GM19397 (cell line): ENCODE results near the gene BPIFA1.

Experiments
- ATAC-seq: cut with Tn5 transposase; IDR thresholded peaks from one replicate; pipeline ENCODE4 v1.9.1; 2021; ENCODE audit warnings: mild to moderate bottlenecking, moderate library complexity; ENCODE audit not compliant: unreplicated experiment

Gene BPIFA1

DNA sequence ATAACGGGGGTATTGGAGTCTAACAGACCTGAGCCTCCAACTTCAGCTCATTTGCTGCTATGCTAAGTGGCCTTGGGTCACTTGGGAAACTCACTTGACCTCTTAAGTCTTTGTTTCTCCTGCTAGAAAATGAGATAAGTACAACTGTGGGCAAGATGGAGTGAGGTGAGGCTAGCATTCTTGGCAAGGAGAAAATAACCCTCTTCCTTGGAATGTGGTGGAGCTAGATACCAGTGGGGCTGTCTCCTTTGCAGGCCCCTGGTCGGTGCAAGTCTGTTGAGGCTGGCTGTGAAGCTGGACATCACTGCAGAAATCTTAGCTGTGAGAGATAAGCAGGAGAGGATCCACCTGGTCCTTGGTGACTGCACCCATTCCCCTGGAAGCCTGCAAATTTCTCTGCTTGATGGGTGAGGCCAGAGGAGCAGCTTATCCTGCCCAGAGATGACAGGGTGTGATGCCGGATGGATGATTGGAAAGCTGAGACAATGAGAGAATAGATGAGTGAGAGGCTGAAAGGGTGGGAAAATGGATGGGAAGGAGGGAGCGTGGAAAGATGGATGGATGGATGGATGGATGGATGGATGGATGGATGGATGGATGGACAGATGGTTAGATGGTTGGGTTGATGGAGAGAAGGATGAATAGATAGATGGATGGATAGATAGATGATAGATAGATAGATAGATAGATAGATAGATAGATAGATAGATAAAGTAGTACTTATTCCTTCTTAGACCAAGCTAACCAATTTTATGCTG, 4.4 kb downstream of the BPIFA1 start:
- ATAC-seq, result no peak

DNA sequence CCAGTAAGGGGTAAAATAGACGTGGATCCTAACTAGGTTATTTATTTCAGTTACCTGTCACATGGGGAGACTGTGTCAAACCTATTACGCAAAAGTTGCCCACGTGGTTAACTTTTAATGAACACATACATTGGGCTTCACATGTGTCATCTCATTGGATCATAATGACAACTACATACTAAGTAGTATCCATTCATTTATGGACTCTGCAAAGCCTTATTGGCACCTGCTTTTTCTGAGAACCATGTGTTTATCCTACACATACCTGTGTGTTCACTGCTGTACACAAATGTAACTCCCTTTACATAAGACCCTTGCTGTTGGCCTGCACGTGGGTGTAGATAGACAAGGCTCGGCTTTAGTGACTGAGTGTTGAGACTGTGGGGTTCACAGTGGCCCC, 5.1 kb downstream of the BPIFA1 start:
- ATAC-seq, result no peak

DNA sequence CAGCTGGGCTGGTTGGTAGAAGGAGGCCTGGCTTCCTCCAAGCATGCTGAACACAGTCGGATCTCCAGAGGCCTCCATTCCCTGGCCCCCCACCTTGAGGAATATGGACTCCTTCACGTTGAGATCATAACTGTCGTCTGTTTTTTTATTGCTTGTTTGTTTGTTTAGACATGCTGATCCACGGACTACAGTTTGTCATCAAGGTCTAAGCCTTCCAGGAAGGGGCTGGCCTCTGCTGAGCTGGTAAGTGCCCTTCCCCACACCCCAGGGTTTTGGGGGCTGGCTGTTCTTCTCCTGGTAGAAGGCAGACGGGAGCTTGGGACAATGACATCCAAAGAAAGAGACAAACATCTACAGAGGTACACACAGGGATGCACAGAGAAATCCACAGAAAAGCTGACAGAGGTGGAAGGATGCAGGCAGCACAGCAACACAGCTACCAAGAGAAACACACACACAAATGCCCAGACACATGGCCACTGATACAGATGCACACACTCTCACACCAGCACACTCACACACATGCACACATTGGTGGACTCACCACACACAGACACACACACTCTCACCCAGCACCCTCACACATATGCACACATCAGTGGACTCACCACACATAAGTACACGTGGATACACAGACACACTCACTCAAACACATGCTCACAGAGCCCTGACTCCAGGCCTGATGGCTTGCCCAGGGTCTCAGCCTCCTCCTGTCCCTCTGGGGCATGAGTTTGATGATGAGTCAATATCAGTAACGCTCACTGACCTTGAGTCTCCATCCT, 6.7 kb downstream of the BPIFA1 start:
- ATAC-seq, result no peak

DNA sequence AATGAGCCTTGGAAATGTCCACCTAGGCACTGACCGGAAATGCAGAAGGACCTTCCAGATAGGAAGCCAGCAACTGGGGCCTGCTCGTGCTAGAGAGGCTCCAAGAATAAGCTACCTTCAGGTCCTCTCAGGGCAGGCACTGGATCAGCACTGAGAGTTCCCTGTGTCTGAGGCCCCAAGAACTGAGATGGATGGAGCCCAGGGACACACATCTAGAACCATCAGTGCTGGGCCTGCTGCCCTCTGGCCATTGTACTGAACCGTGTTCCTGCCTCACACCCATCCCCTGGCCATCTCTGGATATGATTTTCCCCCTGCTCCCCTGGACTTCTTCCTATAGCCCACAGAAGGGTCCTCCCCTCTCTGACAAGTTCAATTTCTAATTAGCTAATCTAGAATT, 10.3 kb downstream of the BPIFA1 start:
- ATAC-seq, result no peak

DNA sequence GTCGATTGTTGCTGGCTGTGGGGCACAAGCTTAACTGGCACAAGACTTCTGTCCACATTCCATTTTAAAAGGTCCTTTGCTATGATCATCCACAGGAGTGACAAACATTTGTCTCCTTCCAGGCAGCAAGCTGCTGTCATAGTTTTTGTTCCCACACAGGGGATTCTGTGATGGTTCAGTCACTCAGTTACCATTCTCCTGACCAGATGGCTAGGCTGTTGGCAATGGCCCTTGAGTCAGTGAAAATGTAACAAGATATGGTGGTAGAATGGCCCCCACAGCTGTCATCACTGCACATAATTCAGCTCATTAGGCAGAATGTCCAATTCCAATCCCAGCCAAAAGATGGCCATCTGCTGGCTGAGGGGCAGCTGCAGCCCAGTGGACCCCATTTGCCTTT, 13.7 kb downstream of the BPIFA1 start:
- no peak for ATAC-seq

DNA sequence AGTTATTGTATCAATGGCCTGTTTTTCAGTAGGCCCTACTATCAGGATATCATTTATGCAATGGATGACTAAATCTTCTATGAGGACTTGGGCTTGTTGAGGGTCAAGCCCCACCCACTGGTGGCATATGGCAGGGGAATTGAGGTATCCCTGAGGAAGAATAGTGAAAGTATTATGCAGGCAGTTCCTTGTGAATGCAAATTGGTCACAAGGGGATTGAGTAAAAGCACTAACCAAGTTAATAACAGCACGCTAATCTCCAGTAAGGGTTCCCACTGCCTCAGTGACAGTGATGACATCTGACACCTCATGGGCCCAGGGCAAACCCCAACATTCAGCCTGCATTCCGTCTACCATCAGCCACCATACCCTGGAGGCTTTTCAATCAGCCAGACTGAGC, 14.9 kb downstream of the BPIFA1 start:
- ATAC-seq, result no peak

DNA sequence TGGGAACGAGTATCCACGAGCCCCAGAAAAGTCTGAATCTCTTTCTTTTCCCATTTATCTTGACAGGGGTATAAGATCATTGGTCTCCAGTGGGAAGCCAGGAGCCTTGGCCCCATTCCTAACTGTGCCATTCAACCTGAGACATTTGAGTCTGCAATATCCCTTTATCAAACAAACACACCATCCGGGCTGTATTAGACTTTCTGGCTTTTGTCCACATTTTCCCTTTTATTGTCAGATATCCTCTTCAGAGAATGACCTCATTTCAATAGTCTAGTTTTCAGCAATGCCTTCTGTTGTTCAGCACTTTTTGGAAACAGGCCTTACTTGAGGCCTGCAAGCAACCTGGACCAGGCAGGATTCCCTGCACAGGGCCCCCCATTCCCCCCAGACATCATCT, 15.7 kb downstream of the BPIFA1 start:
- no peak for ATAC-seq

DNA sequence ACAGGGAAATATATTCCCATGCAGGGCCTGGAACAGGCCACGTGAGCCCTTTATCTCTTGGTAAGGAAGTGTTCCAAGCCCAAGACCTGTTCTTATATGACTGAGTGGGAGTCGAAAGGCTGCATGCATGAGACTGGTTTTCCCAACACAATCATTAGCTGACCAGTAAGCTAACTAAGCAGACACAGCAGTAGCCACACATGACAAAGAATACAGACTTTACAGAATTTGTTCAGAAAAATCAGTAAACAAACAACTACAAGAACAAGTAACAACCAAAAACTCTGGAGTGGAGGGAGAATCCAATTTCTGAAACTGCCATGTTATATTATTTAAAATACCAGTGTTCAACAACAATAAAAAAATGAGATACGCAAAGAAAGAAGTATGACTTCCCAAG, 16.7 kb downstream of the BPIFA1 start:
- ATAC-seq, result no peak

DNA sequence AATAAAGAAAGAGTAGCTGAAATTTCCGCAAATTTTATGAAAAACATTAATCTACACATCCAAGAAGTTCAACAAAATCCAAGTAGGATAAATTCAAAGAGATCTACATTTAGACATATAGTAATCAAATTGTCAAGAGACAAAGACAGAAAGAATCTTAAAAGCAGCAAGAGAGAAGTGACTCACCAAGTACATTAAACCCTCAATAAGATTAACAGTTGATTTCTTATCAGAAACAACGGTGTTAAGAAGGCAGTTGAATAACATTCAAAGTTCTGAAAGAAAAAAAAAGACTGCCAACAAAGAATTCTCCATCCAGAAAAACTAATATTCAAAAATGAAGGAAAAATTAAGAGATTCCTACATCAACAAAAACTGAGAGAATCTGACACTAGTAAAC, 19.2 kb downstream of the BPIFA1 start:
- ATAC-seq, result no peak

DNA sequence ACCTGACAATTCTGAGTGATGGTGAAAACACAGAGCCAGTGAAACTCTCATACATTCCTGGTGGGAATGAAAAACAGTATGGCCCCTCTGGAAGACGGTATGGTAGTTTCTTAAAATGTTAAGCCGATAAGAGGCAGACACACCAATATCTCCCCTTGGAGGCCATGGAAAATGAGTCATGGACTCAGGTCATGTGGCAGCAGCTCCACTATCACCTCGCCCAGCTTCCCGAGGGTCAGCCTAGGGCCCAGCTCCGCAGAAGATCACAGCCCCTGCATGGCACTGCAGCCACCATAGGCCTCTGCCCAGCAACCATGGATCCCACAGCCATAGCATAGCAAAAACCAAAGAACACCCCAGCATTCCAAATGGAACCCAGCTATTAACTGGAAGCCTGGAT, 21.4 kb downstream of the BPIFA1 start:
- ATAC-seq, result no peak

DNA sequence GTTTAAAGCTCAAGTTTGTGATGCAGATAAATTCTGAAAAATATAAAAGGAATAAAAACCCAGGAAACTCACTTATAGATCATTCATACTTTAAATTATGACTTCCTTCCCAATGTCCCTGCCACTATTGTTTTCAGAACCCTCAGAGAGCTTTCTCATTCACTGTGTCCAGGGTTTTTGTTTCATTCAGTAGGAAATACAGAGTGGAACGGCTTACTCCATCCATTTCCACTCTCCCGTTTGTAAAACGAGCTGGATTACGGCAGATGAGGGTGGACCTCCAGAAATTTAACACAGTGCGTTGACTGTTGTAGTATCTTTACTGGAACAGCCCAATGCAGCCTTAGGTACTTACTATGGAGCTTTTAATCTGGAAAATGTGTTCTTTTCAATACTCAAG, 23.6 kb downstream of the BPIFA1 start:
- ATAC-seq, result no peak

DNA sequence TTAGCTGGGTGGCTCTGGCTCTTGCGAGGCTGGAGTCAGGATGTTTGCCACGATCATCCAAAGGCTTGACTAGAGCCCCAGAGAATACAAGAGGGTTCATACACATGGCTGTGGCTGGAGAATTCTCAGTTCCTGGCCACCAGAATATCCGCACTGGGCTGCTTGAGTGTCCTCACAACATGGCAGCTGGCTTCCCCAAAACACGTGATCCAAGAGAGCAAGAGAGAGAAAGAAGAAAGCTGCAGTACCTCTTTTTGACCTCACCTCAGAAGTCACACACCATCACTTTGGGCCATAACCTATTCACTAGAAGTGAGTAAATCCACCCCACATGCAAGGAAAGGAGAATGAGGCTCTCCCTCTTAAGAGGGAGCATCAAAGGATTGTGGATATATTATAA, 25.7 kb downstream of the BPIFA1 start:
- no peak for ATAC-seq

DNA sequence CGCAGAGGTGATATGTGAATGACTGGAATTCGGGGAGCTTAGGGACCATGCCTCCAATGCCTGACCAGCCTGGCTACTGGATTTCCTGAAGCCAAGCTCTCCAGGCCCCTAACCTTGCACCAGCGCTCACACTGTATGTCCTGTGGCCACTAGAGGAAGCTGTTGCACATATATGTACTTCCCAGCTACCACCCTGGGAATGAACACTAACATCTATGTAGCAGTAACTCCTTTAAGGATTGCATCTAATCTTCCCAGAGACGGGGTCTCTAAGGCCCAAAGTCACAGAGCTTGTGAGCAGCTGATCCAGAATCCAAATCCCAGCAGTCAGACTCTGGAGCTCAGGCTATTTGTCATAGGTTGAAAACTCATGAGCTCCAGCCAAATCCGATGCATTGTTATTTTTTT, 26.9 kb downstream of the BPIFA1 start:
- ATAC-seq, result no peak

DNA sequence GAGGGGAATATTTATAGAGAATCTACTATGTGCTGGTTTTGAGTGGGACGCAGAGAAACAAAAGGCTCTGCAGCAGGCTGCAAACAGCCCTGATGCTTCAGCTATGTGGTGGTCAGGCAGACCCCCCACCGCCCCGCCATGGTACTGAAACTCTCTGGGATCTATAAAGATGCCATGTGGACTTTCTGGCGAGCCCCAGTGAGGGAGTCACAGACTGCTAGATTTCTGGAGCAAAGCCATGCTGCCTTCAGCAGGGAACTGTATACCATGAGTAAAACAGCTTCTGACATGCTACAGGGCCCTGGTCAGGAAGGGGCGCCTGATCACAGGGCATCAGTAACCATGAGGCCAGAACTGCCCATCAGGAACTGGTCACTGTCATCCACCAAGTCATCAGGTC, 28.0 kb downstream of the BPIFA1 start:
- no peak for ATAC-seq

DNA sequence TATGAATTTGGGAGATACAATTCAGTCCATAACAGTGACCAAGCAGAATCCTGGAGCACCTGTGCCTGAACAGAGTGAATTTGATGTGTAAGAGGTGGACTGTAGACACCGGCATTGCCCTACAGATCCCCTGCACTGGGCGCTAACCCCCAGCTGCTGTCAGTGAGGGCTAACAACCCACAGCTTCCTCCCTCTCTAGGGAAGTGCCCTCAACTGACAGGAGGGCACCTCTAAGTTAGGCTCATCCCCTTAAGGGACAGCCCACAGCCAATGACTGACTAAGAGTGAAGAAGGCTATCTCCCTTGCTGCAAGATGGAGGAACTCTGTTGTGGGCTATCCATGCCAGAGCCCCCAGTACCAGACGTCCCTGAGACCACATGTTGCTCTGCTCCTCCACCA, 31.9 kb downstream of the BPIFA1 start:
- no peak for ATAC-seq

DNA sequence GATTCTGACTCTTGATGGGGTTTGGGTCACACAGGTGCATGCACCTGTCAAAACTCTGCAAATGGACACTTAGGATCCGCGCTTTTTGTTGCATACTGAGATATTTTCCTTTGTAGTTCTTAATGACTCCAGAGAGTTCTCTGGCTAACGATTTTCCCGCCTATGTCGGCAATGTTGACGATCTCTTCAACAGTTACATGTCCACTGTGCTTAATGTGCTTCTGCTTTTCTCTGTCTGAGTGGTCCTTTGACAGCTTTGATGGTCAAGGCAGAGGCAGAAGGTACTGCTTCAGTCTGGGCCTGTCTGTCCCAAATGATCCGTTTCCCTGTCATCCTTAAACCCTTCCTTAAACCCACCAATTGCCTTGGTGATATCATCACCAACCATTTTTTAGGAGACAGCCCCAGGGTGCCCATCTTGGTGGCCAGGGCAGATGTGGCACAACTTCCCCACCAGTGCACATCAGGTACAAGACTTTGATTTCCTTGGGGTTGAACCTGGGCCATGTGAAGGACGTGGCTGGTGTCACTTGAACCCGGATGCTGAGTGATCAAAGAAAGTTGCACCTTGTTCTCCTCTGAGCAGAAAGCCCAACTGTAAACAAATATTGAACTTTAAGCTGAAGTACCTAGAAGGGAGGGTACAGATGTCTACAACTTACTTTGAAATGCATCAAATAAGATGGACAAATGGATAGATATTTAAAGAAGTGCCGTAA, 36.5 kb downstream of the BPIFA1 start:
- ATAC-seq, result no peak

DNA sequence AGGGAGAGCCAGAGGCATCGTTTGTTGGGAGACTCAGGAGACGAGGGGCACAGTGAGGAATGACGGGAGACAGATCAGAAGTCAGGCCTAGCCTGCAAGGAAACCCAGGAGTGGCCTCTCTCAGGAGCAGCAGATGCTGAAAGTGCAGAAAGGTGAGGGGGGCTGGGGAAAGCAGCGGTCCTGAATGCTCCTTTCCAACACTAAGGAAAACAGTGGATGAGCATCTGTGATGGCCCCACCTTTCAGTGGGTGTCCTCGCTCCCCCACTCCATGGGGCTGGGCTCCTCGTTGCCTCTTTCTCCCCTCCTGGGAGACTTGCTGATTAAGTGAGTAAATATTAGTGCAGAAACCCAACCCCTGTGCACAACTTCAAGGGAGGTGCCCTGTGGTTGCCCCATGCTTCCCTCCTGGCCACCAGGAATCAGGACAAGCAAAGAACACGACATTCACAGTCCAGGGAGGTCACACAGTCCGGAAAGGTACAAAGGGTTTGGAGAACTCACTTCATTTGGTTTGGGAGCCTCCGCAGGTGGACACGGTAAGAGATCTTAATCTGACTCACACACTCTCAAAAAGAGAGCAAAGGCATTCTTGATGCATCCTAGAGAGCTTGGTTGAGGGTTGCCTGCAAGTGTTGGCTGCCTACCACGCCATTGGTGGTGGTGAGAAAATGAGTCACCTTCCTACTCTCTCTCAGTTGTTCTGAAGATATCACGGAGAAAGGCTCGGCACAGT, 37.5 kb downstream of the BPIFA1 start:
- ATAC-seq, result no peak

DNA sequence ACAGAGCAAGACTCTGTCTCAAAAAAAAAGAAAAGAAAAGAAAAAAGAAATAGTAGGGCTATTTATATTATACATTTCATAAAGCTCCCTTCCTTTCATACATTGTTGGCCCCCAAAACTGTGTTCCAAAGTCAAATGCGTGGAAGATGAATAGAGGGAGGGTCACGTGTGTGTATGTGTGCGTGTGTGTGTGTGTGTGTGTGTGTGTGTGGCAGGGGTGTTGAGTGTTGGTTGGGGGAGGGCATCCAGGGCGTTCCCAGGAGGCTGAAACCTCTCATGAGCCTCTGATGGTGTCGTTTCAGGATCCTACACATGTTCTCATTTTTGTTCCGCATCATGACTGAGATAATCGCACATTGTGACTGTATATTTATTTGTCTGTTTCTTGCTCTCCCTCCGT, 39.4 kb downstream of the BPIFA1 start:
- ATAC-seq, result no peak

DNA sequence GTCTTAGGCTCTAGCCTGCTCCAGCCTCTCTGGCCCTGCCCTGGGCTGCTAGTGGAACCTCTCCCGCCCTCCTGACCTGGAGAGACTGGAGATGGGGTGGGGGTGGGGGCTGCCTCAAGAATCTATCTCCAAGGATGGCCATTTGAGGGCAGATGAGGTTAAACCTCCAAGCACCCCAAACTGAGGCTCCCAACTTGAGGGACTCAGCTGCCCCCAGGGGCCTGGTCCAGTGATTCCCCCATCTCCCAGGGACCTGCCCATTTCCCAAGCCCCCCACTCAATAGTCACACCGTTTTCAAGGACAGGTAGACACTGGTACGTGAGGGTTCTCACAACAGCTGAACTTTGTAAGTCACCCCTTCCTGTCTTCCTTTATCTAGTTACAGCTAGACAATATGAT, 40.1 kb downstream of the BPIFA1 start:
- no peak for ATAC-seq

DNA sequence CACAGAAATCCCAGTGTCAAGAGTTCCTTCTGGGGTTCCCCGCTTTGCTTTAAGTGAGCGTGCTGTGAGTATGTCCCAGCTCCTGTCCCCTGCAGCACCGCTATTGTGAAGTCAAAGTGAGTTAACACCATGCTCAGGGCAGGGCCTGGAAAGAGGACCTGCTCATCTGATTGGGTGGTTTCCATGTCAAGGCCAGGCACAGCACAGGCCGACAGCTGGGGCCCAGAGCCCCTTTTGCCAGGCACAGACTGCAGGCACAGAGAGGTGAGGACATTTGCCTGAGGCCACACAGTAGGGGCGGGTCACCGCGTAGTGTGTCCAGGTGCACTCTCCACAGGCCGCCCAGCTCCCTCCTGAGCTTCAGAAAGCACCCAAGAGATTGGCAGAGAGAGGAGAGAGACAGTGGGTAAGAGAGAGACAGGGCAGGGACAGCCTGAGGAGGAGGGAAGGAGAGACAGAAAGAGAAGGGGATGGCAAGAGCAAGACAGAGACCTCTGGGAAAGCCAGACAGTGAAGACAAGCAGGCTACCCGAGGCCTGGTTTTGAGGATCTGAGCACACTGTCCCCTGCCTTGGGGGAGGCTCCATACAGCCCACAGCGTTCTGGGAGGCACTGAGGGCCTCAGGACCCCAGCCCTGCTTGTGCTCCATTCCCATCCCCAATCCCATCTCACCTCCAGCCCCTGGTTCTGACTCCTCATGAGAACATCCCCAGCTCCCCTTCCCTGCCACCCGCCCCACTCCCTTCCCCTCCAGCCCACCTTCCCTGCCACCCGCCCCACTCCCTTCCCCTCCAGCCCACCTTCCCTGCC, 40.7 kb downstream of the BPIFA1 start:
- no peak for ATAC-seq
